NCI-H69 (cell line): ENCODE data around the gene MUC21.
"Not testable (repeated sequence)": the region's sequence is repeated elsewhere in the genome, so short reads cannot be mapped to it uniquely, and the experiment has no call there.

Experiments
- DNase-seq: peaks from one replicate; lab custom pipeline; 2025; lab: John Stamatoyannopoulos, UW

MUC21 gene

GRCh38 chr6:30969171-30969570 is 14.3 kb upstream of the MUC21 start:
- not testable (repeated sequence) for DNase-seq

- no peak for DNase-seq
These were observed 12.6 kb upstream of the MUC21 start for GRCh38 chr6:30970946-30971345.

GRCh38 chr6:30972816-30973215 is 10.7 kb upstream of the MUC21 start:
- no peak for DNase-seq

GRCh38 chr6:30974490-30975252 is 8.8 kb upstream of the MUC21 start:
- no peak for DNase-seq

- no peak for DNase-seq
These were observed 4.4 kb upstream of the MUC21 start for GRCh38 chr6:30979141-30979540.

- DNase-seq = no peak
These were observed 3.8 kb upstream of the MUC21 start for GRCh38 chr6:30979690-30980089.

GRCh38 chr6:30981942-30982772 is 1.4 kb upstream of the MUC21 start:
- DNase-seq = peak; percentile 34

- DNase-seq = no peak
These were observed 2.0 kb downstream of the MUC21 start for GRCh38 chr6:30985490-30985889.

- no peak for DNase-seq
These were observed 3.8 kb downstream of the MUC21 start for GRCh38 chr6:30987304-30987703.

- no peak for DNase-seq
These were observed 4.8 kb downstream of the MUC21 start for GRCh38 chr6:30988209-30988825.

- no peak for DNase-seq
These were observed 7.0 kb downstream of the MUC21 start for GRCh38 chr6:30990422-30991086.

- no peak for DNase-seq
These were observed 8.4 kb downstream of the MUC21 start for GRCh38 chr6:30991891-30992290.

- DNase-seq = no peak
These were observed 13.8 kb downstream of the MUC21 start for GRCh38 chr6:30997301-30997700.

- DNase-seq = no peak
These were observed 15.3 kb downstream of the MUC21 start for GRCh38 chr6:30998785-30999184.

- DNase-seq = peak; percentile 8
These were observed 16.7 kb downstream of the MUC21 start for GRCh38 chr6:31000067-31000860.

GRCh38 chr6:31001281-31001888 is 17.9 kb downstream of the MUC21 start:
- DNase-seq = no peak

GRCh38 chr6:31002471-31002870 is 19.0 kb downstream of the MUC21 start:
- DNase-seq = no peak

- DNase-seq = no peak
These were observed 21.3 kb downstream of the MUC21 start for GRCh38 chr6:31004794-31005193.

GRCh38 chr6:31005249-31006020 is 21.9 kb downstream of the MUC21 start:
- no peak for DNase-seq

GRCh38 chr6:31007694-31008093 is 24.2 kb downstream of the MUC21 start:
- DNase-seq = no peak
